Activated naive CD4-positive, alpha-beta T cell treated with anti-CD3 and anti-CD28 coated beads, Interleukin-2, amount 50 U/mL, for 72 hours (primary cell): Measurements from ENCODE around the gene PTGER1. TPM values are rescaled to one million over a fixed set of nuclear protein-coding genes. Genes with fewer than 3 reads are reported as not detected.

Experiments
- ATAC-seq, 2 donors: fragments of 150-1000 bp; cut with Tn5 transposase; 2 replicates each; pipeline ENCODE4 v1.10.0; 2021; ENCODE audit warnings: mild to moderate bottlenecking in 2 of 2, moderate library complexity in 2 of 2
- DNase-seq, 2 donors: peaks; one replicate each; pipeline ENCODE4 v3.0.0; 2021 to 2022; ENCODE audit warnings: low spot score in 2 of 2
- H3K27ac Mint-ChIP-seq, 2 donors: one replicate each; pipeline ENCODE4 v1.8.0; 2022; ENCODE audit warnings: mild to moderate bottlenecking in 2 of 2, mixed read lengths in 2 of 2
- H3K36me3 Mint-ChIP-seq, 2 donors: one replicate each; pipeline ENCODE4 v1.8.0; 2022; ENCODE audit warnings: mixed read lengths in 2 of 2
- H3K9me3 Mint-ChIP-seq, 2 donors: one replicate each; pipeline ENCODE4 v1.8.0; 2022; ENCODE audit warnings: mixed read lengths in 2 of 2
- total RNA-seq, 2 donors: library from RNA; stranded (reverse); gene quantifications; one replicate each; pipeline ENCODE4 v1.2.3, GENCODE V29; 2022

The PTGER1 gene
- total RNA-seq, 2 donors from 2014 or later: 0.20 to 0.97 TPM

GRCh38 chr19:14482172-14482941 is 7.2 kb upstream of the PTGER1 start:
- no peak overlapping the region for H3K27ac Mint-ChIP-seq
- DNase-seq: no peak
- no peak for ATAC-seq

GRCh38 chr19:14480700-14481079 is 5.5 kb upstream of the PTGER1 start:
- DNase-seq: no peak

More at GRCh38 chr19:14482172-14482941, 7.2 kb upstream of the PTGER1 start:
- H3K9me3 Mint-ChIP-seq: no peaks in the 10 kb centered on the region
- no peaks in the 10 kb centered on the region for H3K36me3 Mint-ChIP-seq

DNA sequence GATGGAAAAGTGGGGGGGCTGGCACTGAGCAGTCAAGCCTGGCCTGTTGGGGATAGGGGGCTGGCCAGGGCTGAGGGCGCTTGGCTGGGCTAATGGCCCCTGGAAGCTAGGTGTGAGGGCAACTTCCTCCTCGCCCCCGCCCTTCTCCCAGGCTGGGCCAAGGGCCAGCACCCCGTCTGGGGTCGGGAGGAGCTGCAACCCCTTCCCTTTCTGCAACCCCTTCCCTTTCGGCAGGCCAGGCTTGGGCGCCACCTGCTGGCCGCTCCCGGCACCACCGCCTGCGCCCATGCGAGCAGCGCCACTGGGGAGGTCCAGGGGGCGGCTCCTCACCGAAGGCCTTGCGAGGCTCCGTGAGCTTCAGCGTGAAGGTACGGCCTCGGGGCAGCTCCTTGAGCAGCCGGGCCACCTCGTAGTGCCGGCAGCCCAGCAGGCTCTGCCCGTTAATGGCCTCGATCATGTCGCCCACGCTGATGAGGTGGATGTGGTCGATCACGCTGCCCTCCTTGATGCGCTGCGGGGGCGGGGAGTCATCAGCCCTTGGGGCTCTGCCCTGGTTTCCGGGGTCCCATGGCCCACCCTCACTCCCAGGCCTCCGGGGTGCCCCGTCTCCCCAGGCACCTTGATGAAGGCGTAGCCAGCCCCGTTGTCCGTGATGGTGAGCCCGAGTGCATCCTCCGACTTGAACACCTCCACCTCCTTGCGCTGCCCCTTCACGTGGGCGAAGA is 5.0 kb upstream of the PTGER1 start:
- peak; percentile 74 to 96 for DNase-seq
- ATAC-seq: peak; percentile 35 to 65
- Mint-ChIP-seq H3K27ac (no peak overlapping the region), H3K9me3 (no peaks in the 10 kb centered on the region), H3K36me3 (no peaks in the 10 kb centered on the region)

More at GRCh38 chr19:14480700-14481079, 5.5 kb upstream of the PTGER1 start:
- H3K9me3 Mint-ChIP-seq: no peaks in the 10 kb centered on the region
- H3K36me3 Mint-ChIP-seq: no peaks in the 10 kb centered on the region
- H3K27ac Mint-ChIP-seq: no peak overlapping the region
- ATAC-seq: no peak

DNA sequence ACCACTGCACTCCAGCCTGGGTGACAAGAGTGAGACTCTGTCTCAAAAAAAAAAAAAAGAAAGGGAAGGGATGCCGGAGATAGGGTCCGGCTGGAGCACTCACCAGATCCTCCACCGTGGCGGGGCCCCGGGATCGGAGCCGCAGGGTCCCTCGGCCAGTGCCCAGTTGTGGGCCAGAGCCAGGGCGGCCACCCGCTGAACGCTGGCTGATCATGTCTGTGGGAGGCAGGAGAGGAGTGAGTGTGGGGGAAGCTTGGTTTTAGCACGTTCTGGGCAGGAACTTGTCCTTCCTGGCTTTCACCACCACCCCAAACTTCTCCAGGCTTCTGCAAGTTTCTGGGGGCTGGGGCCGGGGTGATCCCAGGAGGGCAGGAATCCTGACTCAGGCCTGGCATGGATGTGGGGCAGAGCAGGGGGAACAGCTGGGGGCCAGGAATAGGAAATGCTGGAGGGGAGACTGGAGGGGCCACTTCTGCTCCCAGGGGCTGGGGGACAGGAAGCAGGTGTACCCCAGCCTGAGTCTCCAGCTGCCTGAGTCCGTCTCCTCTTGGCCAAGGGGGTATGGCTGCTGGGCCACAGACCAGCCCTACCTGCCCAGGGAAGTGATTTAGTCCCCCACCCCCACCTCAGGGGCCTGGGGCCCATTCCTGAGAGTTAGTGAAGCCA is 4.3 kb upstream of the PTGER1 start:
- no peaks in the 10 kb centered on the region for H3K9me3 Mint-ChIP-seq
- H3K27ac Mint-ChIP-seq: no peak overlapping the region
- H3K36me3 Mint-ChIP-seq: no peaks in the 10 kb centered on the region
- ATAC-seq (no peak), DNase-seq (no peak)

- ATAC-seq (no peak), DNase-seq (no peak)
- Mint-ChIP-seq H3K36me3 (no peaks in the 10 kb centered on the region), H3K27ac (no peak overlapping the region), H3K9me3 (no peaks in the 10 kb centered on the region)
Observed at GRCh38 chr19:14478113-14478545, 3.0 kb upstream of the PTGER1 start.

- Mint-ChIP-seq H3K27ac (no peak overlapping the region), H3K36me3 (no peaks in the 10 kb centered on the region), H3K9me3 (no peaks in the 10 kb centered on the region)
- no peak for DNase-seq
- ATAC-seq: no peak
Observed at GRCh38 chr19:14477418-14478112, 2.4 kb upstream of the PTGER1 start.

DNA sequence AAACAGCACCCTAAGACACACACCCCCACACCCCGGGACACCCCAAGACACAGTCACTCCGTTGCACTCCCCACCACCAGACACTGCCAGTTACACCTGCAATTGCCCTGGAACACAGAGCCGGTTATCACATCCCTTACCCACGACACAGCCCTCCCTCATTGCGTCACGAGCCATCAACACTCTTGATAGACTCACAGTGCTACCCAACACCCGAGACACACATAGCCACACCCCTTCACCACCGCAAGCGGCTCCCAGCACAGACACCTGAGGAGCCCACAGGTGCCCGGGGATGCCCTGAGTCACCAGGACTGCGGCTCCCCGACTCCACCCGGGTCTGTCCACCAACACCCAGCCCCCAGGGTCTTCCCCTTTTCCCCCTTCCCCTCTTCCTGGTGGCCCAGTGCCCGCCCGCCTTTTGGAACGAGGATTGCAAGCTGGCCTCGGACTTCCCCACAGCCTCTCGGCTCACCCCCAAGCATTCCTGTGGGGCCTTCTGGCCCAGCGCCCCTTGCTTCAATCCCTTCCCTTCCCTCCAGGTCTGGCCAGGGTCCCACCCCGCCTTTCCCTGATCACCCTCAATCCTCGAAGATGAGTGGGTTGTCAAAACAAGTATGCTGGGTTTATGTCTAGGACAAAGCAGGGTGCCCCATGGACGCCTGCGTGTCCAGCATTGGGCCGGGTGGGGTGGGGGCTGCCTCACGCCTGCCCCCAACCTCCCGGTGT is 1.7 kb upstream of the PTGER1 start:
- no peaks in the 10 kb centered on the region for H3K9me3 Mint-ChIP-seq
- no peak for ATAC-seq
- no peak overlapping the region for H3K27ac Mint-ChIP-seq
- no peak for DNase-seq
- no peaks in the 10 kb centered on the region for H3K36me3 Mint-ChIP-seq

DNA sequence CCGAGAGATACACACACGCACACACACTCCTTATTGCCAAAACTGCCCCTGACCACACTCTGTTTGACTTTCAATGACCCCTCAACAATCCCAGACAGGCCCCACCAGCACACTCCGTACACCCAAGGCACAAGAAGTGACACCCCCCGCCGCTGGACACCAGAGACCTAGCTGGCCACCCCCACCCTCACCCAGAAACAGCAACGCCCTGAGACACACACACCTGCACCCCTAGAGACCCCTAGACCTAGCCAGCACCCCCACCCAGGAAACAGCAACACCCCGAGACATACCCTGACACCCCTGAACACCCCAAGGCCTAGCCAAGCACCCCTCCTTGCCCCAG is 1.1 kb upstream of the PTGER1 start:
- ATAC-seq: no peak
- H3K27ac Mint-ChIP-seq: no peak overlapping the region
- H3K9me3 Mint-ChIP-seq: no peaks in the 10 kb centered on the region
- no peaks in the 10 kb centered on the region for H3K36me3 Mint-ChIP-seq
- no peak for DNase-seq

DNA sequence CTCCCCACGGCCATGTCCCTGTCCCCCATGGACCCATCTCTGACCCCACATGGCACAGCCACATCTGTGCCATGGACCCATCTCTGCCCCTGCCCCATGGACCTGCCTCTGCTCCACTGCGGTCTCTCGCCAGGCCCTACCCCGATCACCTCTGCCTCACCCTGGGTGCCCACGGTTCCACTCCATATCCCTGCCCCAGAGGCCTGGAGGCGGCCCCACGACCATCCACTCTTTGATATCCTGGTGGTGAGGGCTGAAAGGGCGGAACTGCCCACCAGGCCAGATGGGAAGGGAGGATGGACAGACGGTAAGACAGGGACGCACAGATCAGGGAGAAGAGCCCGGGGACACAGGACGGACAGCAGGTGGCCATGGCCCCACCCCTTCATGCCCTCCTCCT is 327 bp downstream of the PTGER1 start:
- Mint-ChIP-seq H3K27ac (no peak overlapping the region), H3K36me3 (no peaks in the 10 kb centered on the region), H3K9me3 (no peaks in the 10 kb centered on the region)
- DNase-seq: no peak
- ATAC-seq: no peak

GRCh38 chr19:14473978-14474578 is 1.1 kb downstream of the PTGER1 start:
- ATAC-seq: no peak
- Mint-ChIP-seq H3K36me3 (no peaks in the 10 kb centered on the region), H3K27ac (no peak overlapping the region), H3K9me3 (no peaks in the 10 kb centered on the region)
- no peak for DNase-seq

DNA sequence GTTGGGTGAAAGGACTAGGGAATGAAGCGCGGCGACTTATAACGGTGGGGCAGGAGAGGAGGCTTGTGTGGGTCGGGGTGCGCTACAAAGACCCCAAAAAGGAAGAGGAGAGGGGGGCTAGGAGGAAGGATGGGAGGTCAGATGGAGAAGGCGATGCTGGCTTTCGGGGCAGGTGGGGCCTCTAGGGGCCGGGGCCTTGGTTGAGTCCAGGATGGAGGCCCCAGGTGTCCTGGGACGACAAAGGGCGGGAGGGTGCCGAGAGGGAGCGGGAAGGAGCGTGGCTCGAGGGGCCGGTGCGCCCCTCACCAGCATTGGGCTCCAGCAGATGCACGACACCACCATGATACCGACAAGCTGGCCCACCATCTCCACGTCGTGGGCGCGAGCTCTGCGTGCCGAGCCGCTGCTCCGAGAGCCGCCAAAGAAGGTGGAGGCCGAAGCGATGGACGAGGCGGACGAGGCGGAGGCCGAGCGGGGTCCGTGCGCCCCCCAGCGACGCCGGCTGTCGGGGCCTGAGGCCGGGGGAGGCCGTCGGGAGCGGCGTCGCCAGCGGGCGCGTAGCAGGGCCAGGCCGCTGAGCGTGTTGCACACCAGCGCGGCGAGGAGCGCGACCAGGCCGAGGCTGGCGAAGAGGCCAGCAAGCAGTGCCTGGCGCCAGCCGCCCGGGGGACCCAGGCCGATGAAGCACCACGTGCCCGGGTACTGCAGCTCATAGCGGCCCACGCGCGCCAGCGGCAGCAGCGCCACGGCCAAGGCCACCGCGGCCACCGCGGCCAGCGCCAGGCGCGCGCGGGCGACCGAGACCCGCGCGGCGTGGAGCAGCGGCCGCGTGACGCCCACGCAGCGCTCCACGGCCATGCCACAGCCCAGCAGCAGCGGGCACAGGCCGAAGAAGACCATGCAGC is 1.8 kb downstream of the PTGER1 start:
- DNase-seq (no peak), ATAC-seq (no peak)
- Mint-ChIP-seq H3K9me3 (no peaks in the 10 kb centered on the region), H3K36me3 (no peaks in the 10 kb centered on the region), H3K27ac (peak overlapping the region in 1 of 2 donors; percentile 65)

GRCh38 chr19:14472202-14472938 is 2.8 kb downstream of the PTGER1 start:
- ATAC-seq: peak; percentile 30 to 65
- H3K27ac Mint-ChIP-seq: no peak overlapping the region

DNA sequence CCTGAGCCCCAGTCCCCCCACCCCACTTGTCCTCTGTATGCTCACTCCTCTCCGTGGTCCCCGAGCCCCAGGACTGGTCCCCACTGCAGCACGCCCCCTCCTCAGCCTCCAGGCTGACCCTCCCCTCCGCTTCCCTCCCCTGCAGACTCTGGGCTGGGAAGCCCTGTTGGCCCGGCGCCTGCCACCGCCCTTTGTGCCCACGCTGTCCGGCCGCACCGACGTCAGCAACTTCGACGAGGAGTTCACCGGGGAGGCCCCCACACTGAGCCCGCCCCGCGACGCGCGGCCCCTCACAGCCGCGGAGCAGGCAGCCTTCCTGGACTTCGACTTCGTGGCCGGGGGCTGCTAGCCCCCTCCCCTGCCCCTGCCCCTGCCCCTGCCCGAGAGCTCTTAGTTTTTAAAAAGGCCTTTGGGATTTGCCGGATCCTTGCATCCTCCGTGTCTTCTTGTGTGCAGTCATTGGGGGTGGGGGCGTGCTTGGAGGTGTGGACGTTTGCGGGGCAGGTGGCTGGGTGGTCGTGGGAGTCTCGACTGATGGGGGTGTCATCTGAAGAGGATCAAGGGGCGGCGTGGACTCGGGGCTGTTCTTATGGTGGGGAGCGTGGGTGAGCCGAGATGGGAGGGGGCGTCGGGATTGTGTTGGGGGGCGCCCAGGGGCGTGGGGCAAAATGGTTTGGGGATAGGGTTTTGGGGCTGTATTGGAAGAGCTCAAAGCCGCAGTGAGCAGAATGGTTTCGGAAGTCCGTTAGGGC is 3.5 kb downstream of the PTGER1 start:
- no peaks in the 10 kb centered on the region for H3K9me3 Mint-ChIP-seq
- no peak for DNase-seq
- H3K27ac Mint-ChIP-seq: no peak overlapping the region
- no peak for ATAC-seq
- H3K36me3 Mint-ChIP-seq: no peaks in the 10 kb centered on the region

More at GRCh38 chr19:14472202-14472938, 2.8 kb downstream of the PTGER1 start:
- peak in 1 of 2 donors; percentile 95 for DNase-seq
- H3K36me3 Mint-ChIP-seq: no peaks in the 10 kb centered on the region
- no peaks in the 10 kb centered on the region for H3K9me3 Mint-ChIP-seq
